ENCODE data around the gene KIF5B. TPM values are rescaled to one million over a fixed set of nuclear protein-coding genes. Genes with fewer than 3 reads are reported as not detected.
"Not testable (repeated sequence)": the region's sequence is repeated elsewhere in the genome, so short reads cannot be mapped to it uniquely, and the experiment has no call there.

The KIF5B gene
- total RNA-seq, 5 donors from 2014 or later (not counting 1 experiment from before 2014, with no cell fraction given) = 42.3 to 51.9 (median 44.8) TPM

DNA sequence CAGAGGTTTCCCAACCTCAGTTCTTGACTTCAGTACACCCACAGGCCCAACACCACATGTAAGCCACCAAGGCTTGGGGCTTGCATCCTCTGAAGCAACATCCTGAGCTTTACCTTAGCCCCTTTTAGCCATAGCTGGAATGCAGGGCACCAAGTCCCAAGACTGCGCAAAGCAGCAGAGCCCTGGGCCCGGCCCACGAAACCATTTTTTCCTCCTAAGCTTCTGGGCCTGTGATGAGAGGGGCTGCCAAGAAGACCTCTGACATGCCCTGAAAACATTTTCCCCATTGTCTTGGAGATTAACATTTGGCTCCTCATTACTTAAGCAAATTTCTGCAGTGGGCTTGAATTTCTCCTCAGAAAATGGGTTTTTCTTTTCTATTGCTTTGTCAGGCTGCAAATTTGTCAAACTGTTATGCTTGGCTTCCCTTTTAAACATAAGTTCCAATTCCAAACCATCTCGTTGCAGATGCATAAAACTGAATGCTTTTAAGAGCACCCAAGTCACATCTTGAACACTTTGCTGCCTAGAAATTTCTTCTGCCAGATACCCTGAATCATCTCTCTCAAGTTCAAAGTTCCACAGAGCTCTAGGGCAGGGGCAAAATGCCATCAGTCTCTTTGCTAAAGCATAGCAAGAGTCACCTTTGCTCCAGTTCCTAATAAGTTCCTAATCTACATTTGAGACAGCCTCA is 42.5 kb upstream of the KIF5B start:
- H3K4me1 ChIP-seq (ENCODE audit: control insufficient read depth in 1 of 2, extremely low read depth in 1 of 2, insufficient read depth in 2 of 2, low read length in 2 of 2); H3K36me3 Mint-ChIP-seq; H3K36me3 ChIP-seq (ENCODE audit: control insufficient read depth in 2 of 2, extremely low read depth in 1 of 2, insufficient read depth in 1 of 2, low read length in 1 of 2); H3K27ac ChIP-seq (ENCODE audit: low read length); H3K4me1 Mint-ChIP-seq; H3K4me3 ChIP-seq (ENCODE audit: control insufficient read depth in 1 of 2, extremely low read depth in 1 of 2, low read length in 1 of 2); H3K27ac Mint-ChIP-seq; POLR2A ChIA-PET; DNase-seq; H3K4me3 Mint-ChIP-seq; H3K9me3 ChIP-seq; ATAC-seq (replicated peaks in 1 of 4); H3K27me3 ChIP-seq (replicated peaks in 1 of 2; ENCODE audit: control insufficient read depth in 2 of 2, extremely low read depth in 1 of 2, insufficient read depth in 2 of 2, low read length in 1 of 2): not testable (repeated sequence)
- Mint-ChIP-seq H3K9me3 (peaks cover 3 to 14% (median 6%) of the 10 kb centered on the region in 3 donors), H3K27me3 (peaks cover 7 to 13% of the 10 kb centered on the region in 2 donors)
- 88% methylated on average over 2 of the region's 4 CpGs for WGBS (ENCODE audit: insufficient coverage)
- CTCF ChIA-PET = interaction anchor here in 1 of 2 donors (0.7 kb wide), 1 partner anchor 994 kb away, joined by 3 read pairs; no protein-coding TSS in a partner anchor

GRCh38 chr10:32095116-32095733 is 39.0 kb upstream of the KIF5B start:
- peaks cover 3 to 14% (median 6%) of the 10 kb centered on the region in 3 donors for H3K9me3 Mint-ChIP-seq
- Histone ChIP-seq H3K27ac (ENCODE audit: low read length) (no peak overlapping the region), H3K36me3 (ENCODE audit: control insufficient read depth in 2 of 2, extremely low read depth in 1 of 2, insufficient read depth in 1 of 2, low read length in 1 of 2) (no peaks in the 10 kb centered on the region), H3K9me3 (no peaks in the 10 kb centered on the region), H3K4me3 (ENCODE audit: control insufficient read depth in 1 of 2, extremely low read depth in 1 of 2, low read length in 1 of 2) (no peak overlapping the region), H3K27me3 (replicated peaks in 1 of 2; ENCODE audit: control insufficient read depth in 2 of 2, extremely low read depth in 1 of 2, insufficient read depth in 2 of 2, low read length in 1 of 2) (peaks cover 0 to 7% of the 10 kb centered on the region in 2 experiments), H3K4me1 (ENCODE audit: control insufficient read depth in 1 of 2, extremely low read depth in 1 of 2, insufficient read depth in 2 of 2, low read length in 2 of 2) (no peaks in the 10 kb centered on the region)
- H3K4me1 Mint-ChIP-seq = no peaks in the 10 kb centered on the region
- WGBS (ENCODE audit: insufficient coverage) = no CpG with 5 or more reads among the region's 2 CpGs
- H3K36me3 Mint-ChIP-seq = no peaks in the 10 kb centered on the region
- ATAC-seq (replicated peaks in 1 of 4) (no peak), DNase-seq (no peak)
- CTCF ChIA-PET = no interaction called here
- no peak overlapping the region for H3K4me3 Mint-ChIP-seq
- POLR2A ChIA-PET = no interaction called here
- H3K27ac Mint-ChIP-seq = no peak overlapping the region
- peaks cover 10 to 11% of the 10 kb centered on the region in 2 donors for H3K27me3 Mint-ChIP-seq

GRCh38 chr10:32093650-32094049 is 37.4 kb upstream of the KIF5B start:
- POLR2A ChIA-PET = no interaction called here
- DNase-seq (no peak), ATAC-seq (replicated peaks in 1 of 4) (no peak)
- Histone ChIP-seq H3K36me3 (ENCODE audit: control insufficient read depth in 2 of 2, extremely low read depth in 1 of 2, insufficient read depth in 1 of 2, low read length in 1 of 2) (no peaks in the 10 kb centered on the region), H3K9me3 (no peaks in the 10 kb centered on the region), H3K27me3 (replicated peaks in 1 of 2; ENCODE audit: control insufficient read depth in 2 of 2, extremely low read depth in 1 of 2, insufficient read depth in 2 of 2, low read length in 1 of 2) (peaks cover 0 to 7% of the 10 kb centered on the region in 2 experiments), H3K4me1 (ENCODE audit: control insufficient read depth in 1 of 2, extremely low read depth in 1 of 2, insufficient read depth in 2 of 2, low read length in 2 of 2) (no peaks in the 10 kb centered on the region), H3K4me3 (ENCODE audit: control insufficient read depth in 1 of 2, extremely low read depth in 1 of 2, low read length in 1 of 2) (no peak overlapping the region), H3K27ac (ENCODE audit: low read length) (no peak overlapping the region)
- Mint-ChIP-seq H3K9me3 (peaks cover 0 to 6% (median 3%) of the 10 kb centered on the region in 3 donors), H3K36me3 (no peaks in the 10 kb centered on the region), H3K27ac (no peak overlapping the region), H3K27me3 (peaks cover 10 to 11% of the 10 kb centered on the region in 2 donors), H3K4me1 (no peaks in the 10 kb centered on the region), H3K4me3 (no peak overlapping the region)
- CTCF ChIA-PET = no interaction called here
- 89% methylated on average over 2 of the region's 2 CpGs for WGBS (ENCODE audit: insufficient coverage)

DNA sequence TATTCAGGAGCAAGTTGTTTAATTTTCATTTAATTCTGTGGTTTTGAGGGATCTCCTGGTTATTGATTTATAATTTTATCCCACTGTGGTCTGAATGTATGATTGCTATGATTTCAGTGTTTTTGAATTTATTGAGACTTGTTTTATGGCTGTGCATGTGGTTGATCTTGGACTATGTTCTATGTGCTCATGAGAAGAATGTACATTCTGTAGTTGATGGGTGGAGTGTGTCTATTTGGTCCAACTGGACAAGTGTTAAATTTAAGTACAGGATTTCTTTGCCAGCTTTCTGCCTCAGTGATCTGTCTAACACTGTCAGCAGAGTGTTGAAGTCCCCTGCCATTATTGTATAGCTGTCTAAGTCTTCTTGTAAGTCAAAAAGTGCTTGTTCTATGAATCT is 34.8 kb upstream of the KIF5B start:
- peaks cover 0 to 2% (median 0%) of the 10 kb centered on the region in 3 donors for H3K9me3 Mint-ChIP-seq
- no peak overlapping the region for H3K4me3 Mint-ChIP-seq
- peaks cover 10 to 11% of the 10 kb centered on the region in 2 donors for H3K27me3 Mint-ChIP-seq
- H3K36me3 Mint-ChIP-seq = no peaks in the 10 kb centered on the region
- peaks cover 0 to 4% of the 10 kb centered on the region in 2 experiments for H3K27me3 ChIP-seq (replicated peaks in 1 of 2; ENCODE audit: control insufficient read depth in 2 of 2, extremely low read depth in 1 of 2, insufficient read depth in 2 of 2, low read length in 1 of 2)
- H3K27ac ChIP-seq (ENCODE audit: low read length) = no peak overlapping the region
- H3K9me3 ChIP-seq = no peaks in the 10 kb centered on the region
- POLR2A ChIA-PET = no interaction called here
- H3K36me3 ChIP-seq (ENCODE audit: control insufficient read depth in 2 of 2, extremely low read depth in 1 of 2, insufficient read depth in 1 of 2, low read length in 1 of 2) = no peaks in the 10 kb centered on the region
- no peak for DNase-seq
- ATAC-seq (replicated peaks in 1 of 4) = no peak
- no peaks in the 10 kb centered on the region for H3K4me1 ChIP-seq (ENCODE audit: control insufficient read depth in 1 of 2, extremely low read depth in 1 of 2, insufficient read depth in 2 of 2, low read length in 2 of 2)
- H3K27ac Mint-ChIP-seq = no peak overlapping the region
- H3K4me1 Mint-ChIP-seq = no peaks in the 10 kb centered on the region
- CTCF ChIA-PET = no interaction called here
- no peak overlapping the region for H3K4me3 ChIP-seq (ENCODE audit: control insufficient read depth in 1 of 2, extremely low read depth in 1 of 2, low read length in 1 of 2)

- POLR2A ChIA-PET = no interaction called here
- Histone ChIP-seq H3K4me3 (ENCODE audit: control insufficient read depth in 1 of 2, extremely low read depth in 1 of 2, low read length in 1 of 2) (no peak overlapping the region), H3K27ac (ENCODE audit: low read length) (no peak overlapping the region), H3K36me3 (ENCODE audit: control insufficient read depth in 2 of 2, extremely low read depth in 1 of 2, insufficient read depth in 1 of 2, low read length in 1 of 2) (no peaks in the 10 kb centered on the region), H3K27me3 (replicated peaks in 1 of 2; ENCODE audit: control insufficient read depth in 2 of 2, extremely low read depth in 1 of 2, insufficient read depth in 2 of 2, low read length in 1 of 2) (peaks cover 0 to 2% of the 10 kb centered on the region in 2 experiments), H3K4me1 (ENCODE audit: control insufficient read depth in 1 of 2, extremely low read depth in 1 of 2, insufficient read depth in 2 of 2, low read length in 2 of 2) (no peaks in the 10 kb centered on the region), H3K9me3 (no peaks in the 10 kb centered on the region)
- Mint-ChIP-seq H3K4me1 (no peaks in the 10 kb centered on the region), H3K27ac (no peak overlapping the region), H3K4me3 (no peak overlapping the region), H3K36me3 (no peaks in the 10 kb centered on the region), H3K27me3 (no peaks in the 10 kb centered on the region), H3K9me3 (no peaks in the 10 kb centered on the region)
- no peak for DNase-seq
- ATAC-seq (replicated peaks in 1 of 4) = no peak
- CTCF ChIA-PET = no interaction called here
- 92% methylated on average over 3 of the region's 6 CpGs for WGBS (ENCODE audit: insufficient coverage)
Observed at GRCh38 chr10:32084185-32084851, 28.1 kb upstream of the KIF5B start.

- Histone ChIP-seq H3K27me3 (replicated peaks in 1 of 2; ENCODE audit: control insufficient read depth in 2 of 2, extremely low read depth in 1 of 2, insufficient read depth in 2 of 2, low read length in 1 of 2) (peaks cover 0 to 6% of the 10 kb centered on the region in 2 experiments), H3K4me1 (ENCODE audit: control insufficient read depth in 1 of 2, extremely low read depth in 1 of 2, insufficient read depth in 2 of 2, low read length in 2 of 2) (no peaks in the 10 kb centered on the region), H3K36me3 (ENCODE audit: control insufficient read depth in 2 of 2, extremely low read depth in 1 of 2, insufficient read depth in 1 of 2, low read length in 1 of 2) (no peaks in the 10 kb centered on the region), H3K4me3 (ENCODE audit: control insufficient read depth in 1 of 2, extremely low read depth in 1 of 2, low read length in 1 of 2) (no peak overlapping the region), H3K27ac (ENCODE audit: low read length) (no peak overlapping the region), H3K9me3 (no peaks in the 10 kb centered on the region)
- Mint-ChIP-seq H3K27me3 (peaks cover 3 to 4% of the 10 kb centered on the region in 2 donors), H3K9me3 (no peaks in the 10 kb centered on the region), H3K27ac (no peak overlapping the region), H3K4me1 (no peaks in the 10 kb centered on the region), H3K36me3 (no peaks in the 10 kb centered on the region), H3K4me3 (no peak overlapping the region)
- CTCF ChIA-PET = interaction anchor here in 1 of 2 donors (0.7 kb wide), 1 partner anchor 311 kb away, joined by 6 read pairs; no protein-coding TSS in a partner anchor
- 38% methylated on average over 2 of the region's 6 CpGs for WGBS (ENCODE audit: insufficient coverage)
- POLR2A ChIA-PET = no interaction called here
- no peak for ATAC-seq (replicated peaks in 1 of 4)
- DNase-seq = no peak
Observed at GRCh38 chr10:32077896-32078485, 21.8 kb upstream of the KIF5B start.

Data from T-cell (primary cell).